Prostate gland (tissue), 2 donors: ENCODE measurements around the gene FRRS1. TPM values are rescaled to one million over a fixed set of nuclear protein-coding genes. Genes with fewer than 3 reads are reported as not detected.

Experiments used
- DNase-seq: peaks from one replicate; pipeline ENCODE4 v3.0.0-alpha.2; 2019; ENCODE audit warnings: low spot score
- H3K27ac ChIP-seq, 2 donors: fragments of 200-600 bp; sonication (generic); 2 replicates each; pipeline ENCODE4 v1.5.1; 2017 to 2019
- H3K27me3 ChIP-seq: fragments of 200-600 bp; sonication (generic); replicated peaks from 2 replicates; pipeline ENCODE4 v1.5.1; 2019; ENCODE audit not compliant: insufficient read depth
- H3K36me3 ChIP-seq, 2 donors: fragments of 200-600 bp; sonication (generic); 1 replicate in 1 of 2; 2 replicates in 1 of 2; pipeline versions ENCODE4 v1.5.1 to v1.8.1; 2017 to 2019
- H3K4me1 ChIP-seq: fragments of 200-600 bp; sonication (generic); replicated peaks from 2 replicates; pipeline ENCODE4 v1.5.1; 2019
- H3K4me3 ChIP-seq, 2 donors: fragments of 200-600 bp; sonication (generic); 2 replicates each; pipeline ENCODE4 v1.5.1; 2017 to 2019
- H3K9me3 ChIP-seq: fragments of 200-600 bp; sonication (generic); 2 replicates; pipeline ENCODE4 v1.5.1; 2017
- POLR2A ChIP-seq: fragments of 450-650 bp; IDR thresholded peaks from one replicate; pipeline ENCODE4 v1.6.1; 2016; ENCODE audit warnings: antibody characterized with exemption, mild to moderate bottlenecking
- POLR2AphosphoS5 ChIP-seq: sonication (generic); formaldehyde crosslinking; IDR thresholded peaks from one replicate; pipeline ENCODE4 v1.6.1; 2017; ENCODE audit warnings: antibody characterized with exemption
- WGBS: methylation state at CpG from one replicate; pipeline ENCODE4 v1.1.5; 2018; 5-methylcytosine and 5-hydroxymethylcytosine counted together
- intact Hi-C: fragments of 100-400 bp; cut with DNase I; formaldehyde crosslinking; loops from one replicate; pipeline ENCODE4 v1.14.2; 2022
- total RNA-seq, 2 donors: library from RNA; depleted of rRNA; stranded (reverse); fragments of >200 nt; gene quantifications; one replicate each; pipeline ENCODE4 v1.1.0, GENCODE V29; 2016
- TF ChIP-seq, protein P1 (sequence below), 4 experiments: fragments of 200-600 bp in 2 of 4; fragments of 450-650 bp in 2 of 4; sonication (generic) in 2 of 4; IDR thresholded peaks; 1 replicate in 3 of 4; 2 replicates in 1 of 4; pipeline ENCODE4 v1.5.1; 2016 to 2019; ENCODE audit warnings: antibody characterized with exemption in 4 of 4, mild to moderate bottlenecking in 2 of 4, moderate library complexity in 2 of 4

Gene FRRS1
- total RNA-seq, 2 donors from 2014 or later: 9.5 to 16.1 TPM

GRCh38 chr1:99704356-99704816 lies 62.0 kb downstream of the FRRS1 start:
- H3K27me3 ChIP-seq: no peaks in the 10 kb centered on the region
- intact Hi-C loops: no loop called here
- 76% methylated on average over 17 of the region's 17 CpGs for WGBS
- no peak overlapping the region for H3K27ac ChIP-seq
- H3K9me3 ChIP-seq: no peaks in the 10 kb centered on the region
- no peak for DNase-seq
- H3K36me3 ChIP-seq: no peaks in the 10 kb centered on the region
- H3K4me1 ChIP-seq: no peaks in the 10 kb centered on the region
- TF ChIP-seq POLR2A (no peak), POLR2AphosphoS5 (no peak)
- TF ChIP-seq, protein P1, sequence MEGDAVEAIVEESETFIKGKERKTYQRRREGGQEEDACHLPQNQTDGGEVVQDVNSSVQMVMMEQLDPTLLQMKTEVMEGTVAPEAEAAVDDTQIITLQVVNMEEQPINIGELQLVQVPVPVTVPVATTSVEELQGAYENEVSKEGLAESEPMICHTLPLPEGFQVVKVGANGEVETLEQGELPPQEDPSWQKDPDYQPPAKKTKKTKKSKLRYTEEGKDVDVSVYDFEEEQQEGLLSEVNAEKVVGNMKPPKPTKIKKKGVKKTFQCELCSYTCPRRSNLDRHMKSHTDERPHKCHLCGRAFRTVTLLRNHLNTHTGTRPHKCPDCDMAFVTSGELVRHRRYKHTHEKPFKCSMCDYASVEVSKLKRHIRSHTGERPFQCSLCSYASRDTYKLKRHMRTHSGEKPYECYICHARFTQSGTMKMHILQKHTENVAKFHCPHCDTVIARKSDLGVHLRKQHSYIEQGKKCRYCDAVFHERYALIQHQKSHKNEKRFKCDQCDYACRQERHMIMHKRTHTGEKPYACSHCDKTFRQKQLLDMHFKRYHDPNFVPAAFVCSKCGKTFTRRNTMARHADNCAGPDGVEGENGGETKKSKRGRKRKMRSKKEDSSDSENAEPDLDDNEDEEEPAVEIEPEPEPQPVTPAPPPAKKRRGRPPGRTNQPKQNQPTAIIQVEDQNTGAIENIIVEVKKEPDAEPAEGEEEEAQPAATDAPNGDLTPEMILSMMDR (IDR thresholded peaks at IDR 0.05): no peak
- no peak overlapping the region for H3K4me3 ChIP-seq

- Histone ChIP-seq H3K36me3 (no peaks in the 10 kb centered on the region), H3K4me3 (no peak overlapping the region), H3K9me3 (no peaks in the 10 kb centered on the region), H3K27me3 (no peaks in the 10 kb centered on the region), H3K4me1 (no peaks in the 10 kb centered on the region), H3K27ac (no peak overlapping the region)
- intact Hi-C loops: no loop called here
- TF ChIP-seq POLR2AphosphoS5 (no peak), POLR2A (no peak)
- TF ChIP-seq, protein P1 (IDR thresholded peaks at IDR 0.05): no peak
- DNase-seq: no peak
Observed at GRCh38 chr1:99702221-99702620, 64.2 kb downstream of the FRRS1 start.

GRCh38 chr1:99700020-99700419 lies 66.4 kb downstream of the FRRS1 start:
- no peaks in the 10 kb centered on the region for H3K9me3 ChIP-seq
- no peaks in the 10 kb centered on the region for H3K27me3 ChIP-seq
- WGBS: 90% methylated on average over 3 of the region's 3 CpGs
- intact Hi-C loops: no loop called here
- no peaks in the 10 kb centered on the region for H3K4me1 ChIP-seq
- DNase-seq: no peak
- TF ChIP-seq POLR2A (no peak), POLR2AphosphoS5 (no peak)
- TF ChIP-seq, protein P1 (IDR thresholded peaks at IDR 0.05): no peak
- H3K36me3 ChIP-seq: no peaks in the 10 kb centered on the region
- no peak overlapping the region for H3K27ac ChIP-seq
- H3K4me3 ChIP-seq: no peak overlapping the region

GRCh38 chr1:99697580-99697979 lies 68.9 kb downstream of the FRRS1 start:
- no peaks in the 10 kb centered on the region for H3K4me1 ChIP-seq
- WGBS: 71% methylated on average over 1 of the region's 1 CpG
- H3K4me3 ChIP-seq: no peak overlapping the region
- H3K9me3 ChIP-seq: no peaks in the 10 kb centered on the region
- DNase-seq: no peak
- no peaks in the 10 kb centered on the region for H3K27me3 ChIP-seq
- no peak overlapping the region for H3K27ac ChIP-seq
- no peak for TF ChIP-seq POLR2A
- TF ChIP-seq, protein P1 (IDR thresholded peaks at IDR 0.05): no peak
- no peak for TF ChIP-seq POLR2AphosphoS5
- no peaks in the 10 kb centered on the region for H3K36me3 ChIP-seq
- intact Hi-C loops: no loop called here

DNA sequence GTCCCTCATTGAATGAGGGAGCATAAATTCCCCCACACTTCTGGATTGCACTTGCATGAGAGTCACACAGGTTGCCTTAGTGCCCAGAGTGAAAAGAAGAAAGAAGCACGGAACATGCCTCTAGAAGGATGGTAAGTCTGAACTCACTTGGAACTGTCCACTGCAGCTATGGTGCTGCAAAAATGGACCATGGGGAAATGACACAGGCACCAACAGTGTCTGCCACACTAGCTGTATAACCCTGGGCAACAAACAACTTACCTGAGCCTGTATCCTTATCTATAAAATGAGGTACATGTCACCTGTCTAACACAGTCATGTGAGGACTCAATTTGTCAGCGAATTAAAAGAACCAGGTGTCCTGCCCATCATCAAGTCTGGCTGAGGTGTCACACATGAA lies 69.8 kb downstream of the FRRS1 start:
- intact Hi-C loops: no loop called here
- WGBS: 88% methylated on average over 2 of the region's 2 CpGs
- Histone ChIP-seq H3K36me3 (no peaks in the 10 kb centered on the region), H3K4me1 (no peaks in the 10 kb centered on the region), H3K4me3 (no peak overlapping the region), H3K27ac (no peak overlapping the region), H3K9me3 (no peaks in the 10 kb centered on the region), H3K27me3 (no peaks in the 10 kb centered on the region)
- TF ChIP-seq, protein P1 (IDR thresholded peaks at IDR 0.05): no peak
- TF ChIP-seq POLR2A (no peak), POLR2AphosphoS5 (no peak)
- DNase-seq: no peak
